ENCODE results near the gene MYEF2. TPM values are rescaled to one million over a fixed set of nuclear protein-coding genes. Genes with fewer than 3 reads are reported as not detected.

Gene MYEF2
- total RNA-seq, 1 donor from 2014 or later: 23.1 TPM

GRCh38 chr15:48132874-48133273 lies 45.2 kb downstream of the MYEF2 start:
- no peak for DNase-seq
- H3K36me3 Mint-ChIP-seq (ENCODE audit: low read depth): no peaks in the 10 kb centered on the region
- H3K27me3 Mint-ChIP-seq: no peaks in the 10 kb centered on the region
- no peak for TF ChIP-seq CTCF (IDR thresholded peaks at IDR 0.05)
- H3K4me3 Mint-ChIP-seq: no peak overlapping the region
- CTCF ChIA-PET: no interaction called here
- ATAC-seq (ENCODE audit: low read depth): no peak
- POLR2A ChIA-PET: no interaction called here
- intact Hi-C loops (cut with micrococcal nuclease): loop anchor here (10.0 kb wide), 1 partner anchor 62 kb away; the partner anchor contains the start of gene CTXN2
- no peaks in the 10 kb centered on the region for H3K4me1 Mint-ChIP-seq
- H3K27ac Mint-ChIP-seq: no peak overlapping the region
- no peaks in the 10 kb centered on the region for H3K9me3 Mint-ChIP-seq

- TF ChIP-seq CTCF (IDR thresholded peaks at IDR 0.05): no peak
- no peak for DNase-seq
- H3K4me3 Mint-ChIP-seq: no peak overlapping the region
- no peak overlapping the region for H3K27ac Mint-ChIP-seq
- H3K9me3 Mint-ChIP-seq: no peaks in the 10 kb centered on the region
- H3K27me3 Mint-ChIP-seq: no peaks in the 10 kb centered on the region
- ATAC-seq (ENCODE audit: low read depth): no peak
- intact Hi-C loops (cut with micrococcal nuclease): loop anchor here (10.0 kb wide), 1 partner anchor 63 kb away; the partner anchor contains the start of gene CTXN2
- H3K4me1 Mint-ChIP-seq: no peaks in the 10 kb centered on the region
- ChIA-PET CTCF (no interaction called here), POLR2A (no interaction called here)
- no peaks in the 10 kb centered on the region for H3K36me3 Mint-ChIP-seq (ENCODE audit: low read depth)
These were observed 46.8 kb downstream of the MYEF2 start for GRCh38 chr15:48131324-48131723.

GRCh38 chr15:48126667-48127355 lies 51.3 kb downstream of the MYEF2 start:
- H3K9me3 Mint-ChIP-seq: no peaks in the 10 kb centered on the region
- peaks cover 3% of the 10 kb centered on the region for H3K27me3 Mint-ChIP-seq
- no peak for ATAC-seq (ENCODE audit: low read depth)
- intact Hi-C loops (cut with micrococcal nuclease): no loop called here
- H3K4me1 Mint-ChIP-seq: no peaks in the 10 kb centered on the region
- no peak overlapping the region for H3K27ac Mint-ChIP-seq
- H3K4me3 Mint-ChIP-seq: no peak overlapping the region
- DNase-seq: no peak
- POLR2A ChIA-PET: no interaction called here
- CTCF ChIA-PET: no interaction called here
- TF ChIP-seq CTCF (IDR thresholded peaks at IDR 0.05): no peak
- H3K36me3 Mint-ChIP-seq (ENCODE audit: low read depth): no peaks in the 10 kb centered on the region

- intact Hi-C loops (cut with micrococcal nuclease): no loop called here
- H3K4me1 Mint-ChIP-seq: no peaks in the 10 kb centered on the region
- no peak overlapping the region for H3K27ac Mint-ChIP-seq
- CTCF ChIA-PET: no interaction called here
- H3K27me3 Mint-ChIP-seq: peaks cover 3% of the 10 kb centered on the region
- DNase-seq (no peak), ATAC-seq (ENCODE audit: low read depth) (no peak)
- H3K9me3 Mint-ChIP-seq: no peaks in the 10 kb centered on the region
- no peak for TF ChIP-seq CTCF (IDR thresholded peaks at IDR 0.05)
- H3K4me3 Mint-ChIP-seq: no peak overlapping the region
- POLR2A ChIA-PET: no interaction called here
- H3K36me3 Mint-ChIP-seq (ENCODE audit: low read depth): no peaks in the 10 kb centered on the region
These were observed 56.2 kb downstream of the MYEF2 start for GRCh38 chr15:48121849-48122248.

GRCh38 chr15:48120745-48121144 lies 57.4 kb downstream of the MYEF2 start, which contains the start of gene SLC24A5:
Gene SLC24A5, plus strand, starts transcription at chr15:48120990. Its CDS starts 55 bp downstream, at chr15:48121045.
- H3K9me3 Mint-ChIP-seq: no peaks in the 10 kb centered on the region
- H3K36me3 Mint-ChIP-seq (ENCODE audit: low read depth): no peaks in the 10 kb centered on the region
- ChIA-PET POLR2A (no interaction called here), CTCF (no interaction called here)
- H3K27me3 Mint-ChIP-seq: peaks cover 5% of the 10 kb centered on the region
- TF ChIP-seq CTCF (IDR thresholded peaks at IDR 0.05): no peak
- ATAC-seq (ENCODE audit: low read depth) (no peak), DNase-seq (no peak)
- no peak within 1 kb of the TSS for H3K4me3 Mint-ChIP-seq
- H3K27ac Mint-ChIP-seq: no peak within 1 kb of the TSS
- H3K4me1 Mint-ChIP-seq: no peaks in the 10 kb centered on the region
- intact Hi-C loops (cut with micrococcal nuclease): no loop called here

All from activated B cell treated with CpG ODN at 0.5 μM for 24 hours (primary cell).